ENCODE data around the gene CNOT10.
"Not testable (repeated sequence)": the region's sequence is repeated elsewhere in the genome, so short reads cannot be mapped to it uniquely, and the experiment has no call there.

CNOT10 gene

GRCh38 chr3:32780071-32780734 is 95.2 kb downstream of the CNOT10 start:
- no peak for DNase-seq (ENCODE audit: extremely low read depth, low read depth)
- no peak for TF ChIP-seq CTCF (IDR thresholded peaks at IDR 0.05; ENCODE audit: low read depth, low read length, missing control alignments)
- H3K4me3 ChIP-seq (replicated peaks; ENCODE audit: low read depth, low read length): no peak overlapping the region

DNA sequence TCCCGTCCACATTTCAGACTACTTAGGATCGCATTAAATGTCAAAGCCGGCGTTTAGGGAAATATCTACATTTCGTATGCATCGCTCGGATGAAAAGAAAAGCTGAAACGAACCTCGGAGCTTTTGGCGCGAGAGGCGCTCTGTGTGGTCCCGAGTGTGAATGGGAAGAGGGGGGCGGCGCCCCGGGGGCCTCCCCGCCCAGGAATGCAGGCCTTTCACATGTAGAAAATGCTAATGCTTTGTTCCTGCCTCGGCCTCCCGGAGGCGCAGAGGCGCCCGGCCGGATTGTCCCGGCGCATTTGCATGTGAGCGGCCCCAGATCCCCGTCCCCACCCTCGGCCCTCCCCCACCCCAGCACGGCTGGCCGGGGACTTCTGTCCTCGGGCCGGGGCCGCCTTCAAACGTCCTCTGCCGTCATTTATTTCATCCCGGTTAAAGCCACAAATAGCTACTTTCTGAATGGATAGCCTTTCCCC is 95.8 kb downstream of the CNOT10 start:
- H3K4me3 ChIP-seq (replicated peaks; ENCODE audit: low read depth, low read length): peak overlapping the region; percentile 56
- DNase-seq (ENCODE audit: extremely low read depth, low read depth): no peak
- no peak for TF ChIP-seq CTCF (IDR thresholded peaks at IDR 0.05; ENCODE audit: low read depth, low read length, missing control alignments)

DNA sequence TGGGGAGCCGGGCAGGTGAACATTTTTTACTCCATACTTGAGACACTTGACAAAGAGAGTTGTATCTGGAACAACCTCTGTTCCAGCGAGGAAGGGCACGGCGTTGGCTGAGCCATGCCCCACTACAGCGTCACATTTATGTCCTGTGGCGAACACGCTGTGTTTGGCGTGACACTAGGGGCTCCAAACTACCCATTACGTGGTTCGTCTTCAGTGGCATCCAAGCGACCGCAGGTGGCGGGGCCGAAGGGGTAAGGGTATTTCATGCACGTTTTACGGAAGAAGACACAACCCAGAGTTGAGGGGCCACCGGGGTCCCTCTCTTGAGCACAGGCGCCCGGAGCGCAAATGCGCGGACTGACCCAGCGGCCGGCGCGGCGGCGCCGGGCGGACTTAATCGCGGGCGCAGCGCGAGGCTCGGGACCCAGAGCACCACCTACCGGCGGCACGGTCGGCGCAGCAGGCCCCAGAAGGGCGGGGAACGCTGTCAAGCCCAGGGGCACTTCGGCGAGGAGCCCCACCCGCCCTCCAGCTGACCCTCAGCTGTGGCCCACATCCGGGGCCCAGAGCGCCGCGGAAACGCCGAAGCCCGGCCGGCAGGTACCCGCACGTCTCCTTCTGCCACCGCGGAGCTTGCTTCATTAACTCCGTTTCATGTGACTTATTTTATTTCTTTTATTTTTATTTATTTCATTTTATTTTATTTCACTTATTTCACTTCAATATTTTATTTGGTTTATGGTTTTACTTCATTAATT is 96.4 kb downstream of the CNOT10 start:
- peak; percentile 82 for TF ChIP-seq CTCF (IDR thresholded peaks at IDR 0.05; ENCODE audit: low read depth, low read length, missing control alignments)
- H3K4me3 ChIP-seq (replicated peaks; ENCODE audit: low read depth, low read length): peak overlapping the region; percentile 56
- DNase-seq (ENCODE audit: extremely low read depth, low read depth): peak; percentile 36

DNA sequence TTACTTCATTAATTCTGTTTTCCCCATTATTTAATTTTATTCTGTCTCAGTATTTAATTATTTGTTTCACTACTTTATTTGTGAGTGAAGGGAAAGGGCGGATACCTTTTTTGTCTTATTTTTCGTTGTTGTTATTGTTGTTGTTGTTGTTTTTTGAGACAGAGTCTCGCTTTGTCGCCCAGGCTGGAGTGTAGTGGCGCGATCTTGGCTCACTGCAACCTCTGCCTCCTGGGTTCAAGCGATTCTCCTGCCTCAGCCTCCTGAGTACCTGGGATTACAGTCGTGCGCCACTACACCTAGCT is 96.9 kb downstream of the CNOT10 start:
- DNase-seq (ENCODE audit: extremely low read depth, low read depth); H3K4me3 ChIP-seq (replicated peaks; ENCODE audit: low read depth, low read length): not testable (repeated sequence)

- DNase-seq (ENCODE audit: extremely low read depth, low read depth): no peak
- no peak for TF ChIP-seq CTCF (IDR thresholded peaks at IDR 0.05; ENCODE audit: low read depth, low read length, missing control alignments)
- no peak overlapping the region for H3K4me3 ChIP-seq (replicated peaks; ENCODE audit: low read depth, low read length)
Observed at GRCh38 chr3:32782407-32782806, 97.4 kb downstream of the CNOT10 start.

- no peak for DNase-seq (ENCODE audit: extremely low read depth, low read depth)
- no peak overlapping the region for H3K4me3 ChIP-seq (replicated peaks; ENCODE audit: low read depth, low read length)
- no peak for TF ChIP-seq CTCF (IDR thresholded peaks at IDR 0.05; ENCODE audit: low read depth, low read length, missing control alignments)
Observed at GRCh38 chr3:32791833-32792232, 106.8 kb downstream of the CNOT10 start.

- no peak for TF ChIP-seq CTCF (IDR thresholded peaks at IDR 0.05; ENCODE audit: low read depth, low read length, missing control alignments)
- H3K4me3 ChIP-seq (replicated peaks; ENCODE audit: low read depth, low read length): no peak overlapping the region
- DNase-seq (ENCODE audit: extremely low read depth, low read depth): no peak
Observed at GRCh38 chr3:32794487-32795308, 109.7 kb downstream of the CNOT10 start.

- not testable (repeated sequence) for H3K4me3 ChIP-seq (replicated peaks; ENCODE audit: low read depth, low read length)
Observed at GRCh38 chr3:32796384-32796950, 111.5 kb downstream of the CNOT10 start.

More at GRCh38 chr3:32796384-32796950, 111.5 kb downstream of the CNOT10 start:
- DNase-seq (ENCODE audit: extremely low read depth, low read depth): not testable (repeated sequence)
